Natural killer cell treated with Interleukin-12 subunit alpha and Interleukin-12 subunit beta and Interleukin-15 and Interleukin-18, amount 100 ng/mL, for 72 hours (primary cell): Measurements from ENCODE around the gene NRG4. TPM values are rescaled to one million over a fixed set of nuclear protein-coding genes. Genes with fewer than 3 reads are reported as not detected.
"Not testable (repeated sequence)": the region's sequence is repeated elsewhere in the genome, so short reads cannot be mapped to it uniquely, and the experiment has no call there.

ENCODE experiments used
- ATAC-seq, 2 donors: fragments of 150-1000 bp; cut with Tn5 transposase in 1 of 2; sonication (Bioruptor Pico), chemical (Tn5 transposase) in 1 of 2; 2 replicates each; pipeline ENCODE4 v1.10.0; 2021
- DNase-seq: peaks from one replicate; pipeline ENCODE4 v3.0.0; 2022; ENCODE audit warnings: low spot score
- H3K27ac Mint-ChIP-seq, 2 donors: 1 replicate in 1 of 2; 2 replicates in 1 of 2; pipeline ENCODE4 v1.8.0; 2022; ENCODE audit warnings: mixed read lengths in 2 of 2, mild to moderate bottlenecking in 1 of 2, moderate library complexity in 1 of 2
- H3K27me3 Mint-ChIP-seq, 2 donors: 1 replicate in 1 of 2; 2 replicates in 1 of 2; pipeline ENCODE4 v1.8.0; 2022; ENCODE audit warnings: mixed read lengths in 2 of 2
- H3K36me3 Mint-ChIP-seq: one replicate; pipeline ENCODE4 v1.8.0; 2022; ENCODE audit warnings: mixed read lengths
- H3K4me1 Mint-ChIP-seq, 2 donors: 1 replicate in 1 of 2; 2 replicates in 1 of 2; pipeline ENCODE4 v1.8.0; 2022; ENCODE audit warnings: low read depth in 2 of 2, mixed read lengths in 2 of 2, mild to moderate bottlenecking in 1 of 2
- H3K4me3 Mint-ChIP-seq: one replicate; pipeline ENCODE4 v1.8.0; 2022; ENCODE audit warnings: mixed read lengths
- H3K9me3 Mint-ChIP-seq: 2 replicates; pipeline ENCODE4 v1.8.0; 2022; ENCODE audit warnings: mixed read lengths
- total RNA-seq, 2 donors: library from RNA; stranded (reverse); gene quantifications; one replicate each; pipeline ENCODE4 v1.2.3, GENCODE V29; 2022

The NRG4 gene
- total RNA-seq: under 1 TPM in 1 of 2 donors, not detected in 1; 0.21 TPM

DNA sequence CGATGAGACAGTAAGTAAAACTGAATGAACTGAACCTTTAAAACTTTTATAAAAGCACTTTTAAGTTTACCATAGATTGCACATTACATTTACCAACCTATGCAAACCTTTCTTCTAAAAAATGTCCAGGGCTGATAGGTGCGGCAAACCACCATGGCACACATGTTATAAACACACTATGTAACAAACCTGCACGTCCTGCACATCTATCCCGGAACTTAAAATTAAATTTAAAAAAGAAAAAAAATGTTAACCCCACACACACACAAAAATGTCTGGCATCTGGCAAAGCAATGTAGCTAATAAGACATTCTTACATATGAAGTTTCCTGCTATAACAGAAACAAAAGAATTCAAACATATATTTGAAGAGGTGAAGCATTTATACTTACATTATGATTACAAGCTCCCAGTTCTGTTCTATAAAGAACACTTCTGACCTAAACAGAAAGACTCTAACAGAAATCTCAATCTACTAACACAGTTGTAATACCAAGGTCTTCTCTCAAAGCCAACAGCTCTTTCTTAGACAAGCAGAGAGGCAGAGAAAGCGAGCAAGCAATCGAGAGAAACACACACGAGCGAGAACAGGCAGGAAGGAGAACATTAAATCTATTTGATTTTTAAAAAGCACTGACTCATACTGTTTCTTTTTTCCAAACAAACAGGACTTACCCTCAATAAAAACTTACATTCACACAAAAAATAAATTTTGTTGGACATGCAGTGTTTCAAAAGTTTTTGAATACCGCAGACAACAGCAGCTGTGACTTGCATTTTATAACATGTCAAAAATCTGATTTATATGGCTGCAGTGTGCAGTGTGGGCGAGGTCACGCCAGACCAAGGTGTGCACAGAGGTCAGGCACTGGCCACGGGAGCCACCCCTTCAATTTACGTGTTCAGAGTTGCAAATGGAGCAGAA is at the start of gene NRG4:
Gene NRG4 (minus strand): TSS at position 798 of the 925 bp plus-strand sequence. CDS start 1,194 bp downstream, outside the sequence.
- H3K27me3 Mint-ChIP-seq: peaks cover 27 to 58% of the 10 kb centered on the region in 2 donors
- ATAC-seq: no peak

DNA sequence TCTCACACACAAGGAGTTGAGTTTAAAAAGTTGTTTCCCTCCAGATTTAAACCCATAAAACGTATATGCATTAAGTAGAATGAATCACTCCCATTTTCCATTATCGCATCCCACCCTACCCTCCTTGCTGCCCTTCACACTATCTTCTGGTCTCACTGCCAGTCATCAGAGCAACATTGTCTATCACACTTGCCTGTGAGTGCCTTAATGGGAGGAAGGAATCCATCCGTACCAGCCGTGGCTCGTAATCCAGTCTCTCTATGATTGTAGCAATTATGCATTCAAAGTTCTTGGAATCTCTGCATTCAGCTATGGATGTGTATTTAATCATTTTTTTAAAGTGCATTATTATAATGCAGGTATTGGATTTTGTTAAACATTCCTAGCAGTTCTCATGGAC is 49.5 kb upstream of the NRG4 start:
- no peaks in the 10 kb centered on the region for H3K9me3 Mint-ChIP-seq
- H3K4me1 Mint-ChIP-seq: peaks cover 32 to 36% of the 10 kb centered on the region in 2 donors
- ATAC-seq (no peak), DNase-seq (no peak)
- peaks cover 45 to 69% of the 10 kb centered on the region in 2 donors for H3K27me3 Mint-ChIP-seq
- no peak overlapping the region for H3K4me3 Mint-ChIP-seq
- no peaks in the 10 kb centered on the region for H3K36me3 Mint-ChIP-seq
- H3K27ac Mint-ChIP-seq: no peak overlapping the region

More for the DNA sequence above, at the start of gene NRG4:
- Mint-ChIP-seq H3K4me1 (peaks cover 2 to 5% of the 10 kb centered on the region in 2 donors), H3K9me3 (peaks cover 6% of the 10 kb centered on the region), H3K4me3 (peak within 1 kb of the TSS; percentile 4), H3K27ac (no peak within 1 kb of the TSS), H3K36me3 (peaks cover 8% of the 10 kb centered on the region)
- no peak for DNase-seq

GRCh38 chr15:76060118-76060989 is 48.1 kb upstream of the NRG4 start:
- peaks cover 46 to 65% of the 10 kb centered on the region in 2 donors for H3K27me3 Mint-ChIP-seq
- H3K4me1 Mint-ChIP-seq: peaks cover 27 to 30% of the 10 kb centered on the region in 2 donors
- ATAC-seq (peak; percentile 67 to 80), DNase-seq (peak; percentile 77)
- no peaks in the 10 kb centered on the region for H3K9me3 Mint-ChIP-seq
- H3K4me3 Mint-ChIP-seq: peak overlapping the region; percentile 78
- no peaks in the 10 kb centered on the region for H3K36me3 Mint-ChIP-seq
- no peak overlapping the region for H3K27ac Mint-ChIP-seq

DNA sequence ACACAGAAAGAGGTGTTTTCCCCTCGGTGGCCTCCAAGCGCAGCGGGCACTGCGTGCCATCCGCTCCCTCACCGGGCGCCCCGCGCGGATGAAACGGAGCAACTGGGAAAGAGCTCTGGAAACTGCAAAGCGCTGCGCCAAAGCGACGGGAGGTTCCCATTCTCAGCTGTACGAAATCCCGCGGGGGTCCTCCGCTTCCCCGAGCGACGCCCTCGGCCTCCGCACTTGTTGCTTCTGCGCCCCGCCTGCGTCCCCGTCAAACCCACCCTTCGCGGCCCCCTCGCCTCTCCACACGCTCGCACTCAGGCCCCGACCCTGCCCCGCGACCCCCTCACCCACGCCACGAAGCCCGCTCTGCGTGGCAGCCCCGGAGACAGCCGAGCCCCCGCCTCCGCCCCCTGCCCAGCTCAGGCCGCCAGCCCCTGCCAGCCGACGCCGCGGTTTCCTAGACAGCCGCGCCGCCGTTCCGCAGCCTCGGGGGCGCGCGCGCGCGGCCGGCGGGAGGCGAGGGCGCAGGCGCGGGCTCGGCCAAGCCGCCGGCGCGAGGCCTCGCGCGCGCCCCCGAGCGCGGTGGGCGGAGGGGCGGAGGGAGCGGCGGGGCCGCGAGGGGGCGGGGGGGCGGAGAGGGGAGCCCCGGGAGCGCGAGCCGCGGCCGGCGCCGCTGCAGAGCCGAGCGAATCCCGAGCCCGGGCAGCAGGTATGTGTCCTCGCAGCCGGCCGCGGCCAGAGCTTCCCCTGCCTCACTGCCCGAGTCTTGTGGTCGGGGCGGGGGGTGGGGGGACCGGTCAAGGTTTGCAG is 47.3 kb upstream of the NRG4 start, which contains the start of gene TMEM266:
Gene TMEM266 (plus strand): TSS at position 666 of the 798 bp plus-strand sequence. CDS start 74,279 bp downstream, outside the sequence.
- Mint-ChIP-seq H3K4me3 (peak within 1 kb of the TSS; percentile 79), H3K27ac (no peak within 1 kb of the TSS), H3K36me3 (no peaks in the 10 kb centered on the region), H3K4me1 (peaks cover 22 to 25% of the 10 kb centered on the region in 2 donors), H3K27me3 (peaks cover 43 to 58% of the 10 kb centered on the region in 2 donors), H3K9me3 (no peaks in the 10 kb centered on the region)
- DNase-seq (peak; percentile 65), ATAC-seq (peak; percentile 59 to 72)

- H3K27ac Mint-ChIP-seq: no peak overlapping the region
- DNase-seq (no peak), ATAC-seq (no peak)
- H3K9me3 Mint-ChIP-seq: no peaks in the 10 kb centered on the region
- peaks cover 45 to 56% of the 10 kb centered on the region in 2 donors for H3K27me3 Mint-ChIP-seq
- H3K4me1 Mint-ChIP-seq: peaks cover 22 to 25% of the 10 kb centered on the region in 2 donors
- no peaks in the 10 kb centered on the region for H3K36me3 Mint-ChIP-seq
- peak overlapping the region; percentile 79 for H3K4me3 Mint-ChIP-seq
Observed at GRCh38 chr15:76058714-76059319, 46.6 kb upstream of the NRG4 start.

GRCh38 chr15:76057332-76058000 is 45.2 kb upstream of the NRG4 start:
- Mint-ChIP-seq H3K27me3 (peaks cover 36 to 45% of the 10 kb centered on the region in 2 donors), H3K9me3 (no peaks in the 10 kb centered on the region), H3K4me1 (peaks cover 21 to 24% of the 10 kb centered on the region in 2 donors), H3K4me3 (no peak overlapping the region), H3K27ac (no peak overlapping the region), H3K36me3 (no peaks in the 10 kb centered on the region)
- DNase-seq: no peak
- no peak for ATAC-seq

- Mint-ChIP-seq H3K4me1 (peaks cover 17 to 21% of the 10 kb centered on the region in 2 donors), H3K27me3 (peaks cover 32 to 39% of the 10 kb centered on the region in 2 donors), H3K36me3 (no peaks in the 10 kb centered on the region), H3K4me3 (no peak overlapping the region), H3K27ac (no peak overlapping the region), H3K9me3 (no peaks in the 10 kb centered on the region)
- DNase-seq (no peak), ATAC-seq (no peak)
Observed at GRCh38 chr15:76056931-76057330, 44.7 kb upstream of the NRG4 start.

GRCh38 chr15:76054201-76054600 is 42.0 kb upstream of the NRG4 start:
- H3K4me3 Mint-ChIP-seq, ATAC-seq, H3K36me3 Mint-ChIP-seq, H3K27ac Mint-ChIP-seq, H3K9me3 Mint-ChIP-seq, DNase-seq: not testable (repeated sequence)
- Mint-ChIP-seq H3K4me1 (peaks cover 12 to 17% of the 10 kb centered on the region in 2 donors), H3K27me3 (peaks cover 29 to 32% of the 10 kb centered on the region in 2 donors)

GRCh38 chr15:76038512-76038911 is 26.3 kb upstream of the NRG4 start:
- no peak overlapping the region for H3K4me3 Mint-ChIP-seq
- H3K36me3 Mint-ChIP-seq: peaks cover 26% of the 10 kb centered on the region
- peaks cover 0 to 2% of the 10 kb centered on the region in 2 donors for H3K4me1 Mint-ChIP-seq
- no peak overlapping the region for H3K27ac Mint-ChIP-seq
- DNase-seq: no peak
- H3K9me3 Mint-ChIP-seq: no peaks in the 10 kb centered on the region
- no peak for ATAC-seq
- H3K27me3 Mint-ChIP-seq: peaks cover 27 to 53% of the 10 kb centered on the region in 2 donors

DNA sequence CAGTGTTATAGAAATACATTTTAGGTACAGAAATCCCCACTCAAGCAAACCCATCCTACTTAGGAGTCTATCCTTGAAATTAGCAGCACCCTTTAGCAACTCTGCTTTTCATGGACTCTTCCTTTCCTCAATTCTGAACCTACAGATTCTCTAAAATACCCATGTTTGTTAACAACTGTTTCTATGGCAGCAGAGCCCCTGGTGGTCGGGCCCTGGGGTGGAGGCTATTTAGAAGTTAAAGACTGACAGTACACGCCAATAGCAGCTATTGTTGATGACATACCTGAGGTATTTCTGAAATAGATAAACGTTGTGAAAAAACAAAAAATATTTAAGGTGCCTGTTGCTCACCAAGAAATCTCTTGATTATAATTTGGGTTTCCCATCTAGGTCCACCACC is 23.4 kb upstream of the NRG4 start:
- H3K27me3 Mint-ChIP-seq: peaks cover 16 to 26% of the 10 kb centered on the region in 2 donors

GRCh38 chr15:76034111-76034510 is 21.9 kb upstream of the NRG4 start:
- no peak overlapping the region for H3K4me3 Mint-ChIP-seq
- H3K27me3 Mint-ChIP-seq: peaks cover 10 to 11% of the 10 kb centered on the region in 2 donors
- ATAC-seq (no peak), DNase-seq (no peak)
- H3K9me3 Mint-ChIP-seq: no peaks in the 10 kb centered on the region
- H3K27ac Mint-ChIP-seq: no peak overlapping the region
- H3K4me1 Mint-ChIP-seq: peaks cover 0 to 4% of the 10 kb centered on the region in 2 donors
- H3K36me3 Mint-ChIP-seq: peaks cover under 1% of the 10 kb centered on the region

More for the DNA sequence above, 23.4 kb upstream of the NRG4 start:
- DNase-seq (no peak), ATAC-seq (no peak)
- Mint-ChIP-seq H3K27ac (no peak overlapping the region), H3K36me3 (peaks cover 14% of the 10 kb centered on the region), H3K4me3 (no peak overlapping the region), H3K4me1 (peaks cover 0 to 2% of the 10 kb centered on the region in 2 donors), H3K9me3 (no peaks in the 10 kb centered on the region)

DNA sequence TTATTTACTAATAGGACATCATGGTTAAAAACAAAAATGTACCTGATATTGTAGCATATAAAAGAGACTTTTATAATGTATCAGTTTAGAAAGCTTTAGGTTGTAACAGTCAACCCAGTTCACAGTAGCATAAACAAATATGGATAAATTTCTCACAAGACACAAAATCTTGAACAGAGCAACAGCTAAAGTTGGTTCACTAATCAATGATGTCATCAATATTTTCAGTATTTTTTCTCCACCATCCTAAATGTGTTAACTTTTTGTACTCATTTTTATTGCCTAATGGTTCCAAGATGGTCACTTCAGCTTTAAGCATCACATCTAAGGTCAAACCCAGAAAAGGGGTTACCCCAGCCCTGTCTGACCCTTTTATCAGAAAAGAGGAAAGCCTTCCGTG is 21.2 kb upstream of the NRG4 start:
- no peak for DNase-seq
- peaks cover 0 to 8% of the 10 kb centered on the region in 2 donors for H3K4me1 Mint-ChIP-seq
- no peaks in the 10 kb centered on the region for H3K9me3 Mint-ChIP-seq
- no peak for ATAC-seq
- no peaks in the 10 kb centered on the region for H3K36me3 Mint-ChIP-seq
- no peak overlapping the region for H3K27ac Mint-ChIP-seq
- H3K4me3 Mint-ChIP-seq: no peak overlapping the region
- H3K27me3 Mint-ChIP-seq: peaks cover 5 to 6% of the 10 kb centered on the region in 2 donors
